OCI-LY3 (cell line): ENCODE measurements around the gene ZNF580.

ENCODE experiments used
- H2AFZ ChIP-seq: fragments of 200-600, 300-600 bp; shearing (Covaris generic); 2 replicates; pipeline ENCODE4 v1.6.0; 2014; ENCODE audit warnings: antibody characterized with exemption, low read depth, low read length
- H3K27ac ChIP-seq: fragments of 200-600, 300-600 bp; sonication (generic); 2 replicates; pipeline ENCODE4 v1.5.1; 2014; ENCODE audit warnings: mild to moderate bottlenecking, low read length, moderate library complexity, mixed read lengths
- H3K27me3 ChIP-seq: fragments of 200-600, 300-600 bp; sonication (generic); 2 replicates; pipeline ENCODE4 v1.6.1; 2014; ENCODE audit warnings: low read depth, low read length, mixed read lengths
- H3K36me3 ChIP-seq: fragments of 200-600, 300-600 bp; sonication (generic); replicated peaks from 2 replicates; pipeline ENCODE3; 2014; ENCODE audit warnings: low read depth, low read length, mixed read lengths
- H3K4me1 ChIP-seq: fragments of 300-600, 200-600 bp; sonication (generic); 2 replicates; pipeline ENCODE4 v1.6.1; 2014; ENCODE audit warnings: low read length, mixed read lengths
- H3K4me2 ChIP-seq: fragments of 200-600, 300-600 bp; sonication (generic); 2 replicates; pipeline ENCODE4 v1.6.1; 2014; ENCODE audit warnings: low read length, mixed read lengths
- H3K4me3 ChIP-seq: fragments of 300-600, 200-600 bp; sonication (generic); 2 replicates; pipeline ENCODE4 v1.5.1; 2014; ENCODE audit warnings: antibody characterized with exemption, mild to moderate bottlenecking, low read length, moderate library complexity
- H3K79me2 ChIP-seq: fragments of 300-600, 200-600 bp; shearing (Covaris generic); 2 replicates; pipeline ENCODE4 v1.6.1; 2014; ENCODE audit warnings: mild to moderate bottlenecking, low read length, mixed read lengths
- H3K9ac ChIP-seq: fragments of 300-600, 200-600 bp; shearing (Covaris generic); 2 replicates; pipeline ENCODE4 v1.6.0; 2014; ENCODE audit warnings: mild to moderate bottlenecking, low read length, moderate library complexity
- H3K9me3 ChIP-seq: fragments of 200-600, 300-600 bp; shearing (Covaris generic); 2 replicates; pipeline ENCODE4 v1.6.1; 2014; ENCODE audit warnings: low read length, mixed read lengths; ENCODE audit not compliant: insufficient read depth
- H4K20me1 ChIP-seq: fragments of 200-600, 300-600 bp; sonication (generic); 2 replicates; pipeline ENCODE4 v1.6.1; 2016; ENCODE audit warnings: low read length, mixed read lengths; ENCODE audit not compliant: insufficient read depth
- CTCF ChIP-seq: fragments of 200-600, 300-600 bp; sonication (generic); IDR thresholded peaks from 2 replicates; pipeline ENCODE4 v1.5.1; 2014; ENCODE audit warnings: antibody characterized with exemption, low read length, low read depth
- EZH2phosphoT487 ChIP-seq: fragments of 200-600 bp; shearing (Covaris generic); IDR thresholded peaks from 2 replicates; pipeline ENCODE4 v1.6.1; 2018; ENCODE audit warnings: antibody characterized with exemption, mixed run types, low read depth

The ZNF580 gene

GRCh38 chr19:55625004-55625326 is 15.8 kb upstream of the ZNF580 start:
- H3K79me2 ChIP-seq, result no peaks in the 10 kb centered on the region
- H3K27me3 ChIP-seq, result no peaks in the 10 kb centered on the region
- H3K27ac ChIP-seq, result no peak overlapping the region
- peaks cover 9% of the 10 kb centered on the region for H3K36me3 ChIP-seq
- peaks cover 20% of the 10 kb centered on the region for H3K4me1 ChIP-seq
- H3K4me3 ChIP-seq, result peak overlapping the region; percentile 81
- no peaks in the 10 kb centered on the region for H4K20me1 ChIP-seq
- H3K4me2 ChIP-seq, result peak overlapping the region; percentile 83
- H3K9me3 ChIP-seq, result no peaks in the 10 kb centered on the region
- H3K9ac ChIP-seq, result peak overlapping the region; percentile 76; the same call in 1 of the 2 replicates
- TF ChIP-seq CTCF (no peak), EZH2phosphoT487 (no peak)
- peak overlapping the region; percentile 89 for H2AFZ ChIP-seq

GRCh38 chr19:55626350-55626749 is 14.5 kb upstream of the ZNF580 start:
- H3K27ac ChIP-seq, result no peak overlapping the region
- H3K36me3 ChIP-seq, result no peaks in the 10 kb centered on the region
- no peak overlapping the region for H2AFZ ChIP-seq
- H3K4me3 ChIP-seq, result 0 out of 2 replicates have a peak overlapping the region, but pooled peaks have one; percentile 20
- peak overlapping the region; percentile 47 for H3K4me2 ChIP-seq
- no peak overlapping the region for H3K9ac ChIP-seq
- no peaks in the 10 kb centered on the region for H3K9me3 ChIP-seq
- H3K27me3 ChIP-seq, result no peaks in the 10 kb centered on the region
- peaks cover 20% of the 10 kb centered on the region for H3K4me1 ChIP-seq
- no peaks in the 10 kb centered on the region for H3K79me2 ChIP-seq
- no peaks in the 10 kb centered on the region for H4K20me1 ChIP-seq
- TF ChIP-seq EZH2phosphoT487 (no peak), CTCF (no peak)

- H4K20me1 ChIP-seq, result no peaks in the 10 kb centered on the region
- no peak overlapping the region for H3K27ac ChIP-seq
- peak overlapping the region; percentile 64 for H3K4me3 ChIP-seq
- H2AFZ ChIP-seq, result peak overlapping the region; percentile 53
- TF ChIP-seq EZH2phosphoT487, result no peak
- TF ChIP-seq CTCF, result peak; percentile 95
- H3K4me1 ChIP-seq, result peaks cover 23% of the 10 kb centered on the region
- no peaks in the 10 kb centered on the region for H3K36me3 ChIP-seq
- H3K27me3 ChIP-seq, result no peaks in the 10 kb centered on the region
- H3K4me2 ChIP-seq, result peak overlapping the region; percentile 51
- H3K9me3 ChIP-seq, result no peaks in the 10 kb centered on the region
- peaks cover 31% of the 10 kb centered on the region for H3K79me2 ChIP-seq
- H3K9ac ChIP-seq, result no peak overlapping the region
These were observed 8.4 kb upstream of the ZNF580 start for GRCh38 chr19:55632463-55632834.

GRCh38 chr19:55633861-55634260 is 6.9 kb upstream of the ZNF580 start:
- Histone ChIP-seq H3K27me3 (no peaks in the 10 kb centered on the region), H3K79me2 (peaks cover 42% of the 10 kb centered on the region), H3K9me3 (no peaks in the 10 kb centered on the region), H2AFZ (no peak overlapping the region), H3K27ac (no peak overlapping the region), H3K4me3 (peak overlapping the region; percentile 92), H3K4me1 (peaks cover 23% of the 10 kb centered on the region), H3K4me2 (peak overlapping the region; percentile 72), H4K20me1 (no peaks in the 10 kb centered on the region), H3K36me3 (peaks cover 3% of the 10 kb centered on the region), H3K9ac (peak overlapping the region; percentile 98)
- TF ChIP-seq EZH2phosphoT487, result no peak

- no peak for TF ChIP-seq CTCF
- TF ChIP-seq EZH2phosphoT487, result no peak
- no peak overlapping the region for H2AFZ ChIP-seq
These were observed 5.5 kb upstream of the ZNF580 start for GRCh38 chr19:55635334-55635717.

More at GRCh38 chr19:55635334-55635717, 5.5 kb upstream of the ZNF580 start:
- Histone ChIP-seq H3K9me3 (no peaks in the 10 kb centered on the region), H4K20me1 (no peaks in the 10 kb centered on the region), H3K79me2 (peaks cover 57% of the 10 kb centered on the region), H3K36me3 (peaks cover 3% of the 10 kb centered on the region), H3K4me3 (peak overlapping the region; percentile 92), H3K27me3 (no peaks in the 10 kb centered on the region), H3K27ac (peak overlapping the region; percentile 62), H3K4me2 (peak overlapping the region; percentile 88), H3K4me1 (peaks cover 28% of the 10 kb centered on the region), H3K9ac (peak overlapping the region; percentile 98)
